Panc1 (cell line): ENCODE data around the gene ITGA11. TPM values are rescaled to one million over a fixed set of nuclear protein-coding genes. Genes with fewer than 3 reads are reported as not detected.

Experiments
- ATAC-seq: fragments of 200-7000 bp; cut with Tn5 transposase; 2 replicates; pipeline ENCODE4 v1.9.1; 2020; ENCODE audit warnings: mild to moderate bottlenecking, moderate library complexity
- BruUV-seq: library from RNA; stranded (reverse); fragments of 400-500 nt; replicated peaks from 2 replicates; lab custom pipeline; 2021; lab: Mats Ljungman, UMichigan
- CTCF ChIA-PET: fragments of 300-600 bp; sonication (Branson Sonifier 250); formaldehyde crosslinking; loops from one replicate; lab custom pipeline; 2022; ENCODE audit warnings: antibody characterized with exemption; lab: Charles Lee
- POLR2A ChIA-PET: fragments of 300-600 bp; sonication (Branson Sonifier 250); formaldehyde crosslinking; loops from one replicate; lab custom pipeline; 2022; ENCODE audit warnings: antibody characterized with exemption; lab: Charles Lee
- DNase-seq: peaks from one replicate; pipeline ENCODE4 v3.0.0-alpha.2; 2010; ENCODE audit warnings: low read depth, low spot score
- H3K27ac ChIP-seq: 2 replicates; pipeline ENCODE4 v1.5.1; 2011; ENCODE audit warnings: mild to moderate bottlenecking, low read length, inconsistent platforms
- H3K27me3 ChIP-seq: fragments of 200-500 bp; sonication (Bioruptor generic); 2 replicates; pipeline ENCODE4 v1.6.0; 2014; ENCODE audit warnings: low read length, inconsistent platforms; ENCODE audit not compliant: control insufficient read depth, insufficient read depth
- H3K36me3 ChIP-seq: fragments of 200-500 bp; sonication (Bioruptor generic); 2 replicates; pipeline ENCODE4 v1.5.1; 2014; ENCODE audit warnings: inconsistent platforms, mild to moderate bottlenecking, low read length, moderate library complexity; ENCODE audit not compliant: control insufficient read depth, insufficient read depth
- H3K4me1 ChIP-seq: 2 replicates; pipeline ENCODE4 v1.5.1; 2011; ENCODE audit warnings: inconsistent platforms, mild to moderate bottlenecking, low read length, moderate library complexity; ENCODE audit not compliant: control insufficient read depth, insufficient read depth
- H3K4me3 ChIP-seq, 2 experiments: 2 replicates each; pipeline ENCODE4 v1.5.1; 2011 to 2012; ENCODE audit warnings: low read depth in 2 of 2, low read length in 2 of 2, mild to moderate bottlenecking in 2 of 2, inconsistent platforms in 1 of 2, moderate library complexity in 1 of 2
- H3K9me3 ChIP-seq: fragments of 200-500 bp; sonication (Bioruptor generic); 2 replicates; pipeline ENCODE4 v1.5.1; 2014; ENCODE audit warnings: low read depth, mild to moderate bottlenecking, inconsistent platforms, low read length, moderate library complexity; ENCODE audit not compliant: control insufficient read depth, insufficient read depth
- CTCF ChIP-seq: fragments of 450-650 bp; IDR thresholded peaks from 2 replicates; pipeline ENCODE4 v1.5.1; 2017; ENCODE audit warnings: mild to moderate bottlenecking
- POLR2AphosphoS5 ChIP-seq: IDR thresholded peaks from 2 replicates; pipeline ENCODE4 v1.6.1; 2012; ENCODE audit warnings: mild to moderate bottlenecking, low read depth, low read length, moderate library complexity
- REST ChIP-seq, 2 experiments: IDR thresholded peaks; 2 replicates each; pipeline ENCODE4 v1.6.1; 2011 to 2012; ENCODE audit warnings: low read depth in 2 of 2, control low read depth in 1 of 2, low read length in 1 of 2, mild to moderate bottlenecking in 1 of 2, moderate library complexity in 1 of 2; ENCODE audit not compliant: insufficient read depth in 1 of 2
- SIN3A ChIP-seq: IDR thresholded peaks from 2 replicates; pipeline ENCODE4 v1.6.1; 2012; ENCODE audit warnings: low read depth, mild to moderate bottlenecking, low read length, moderate library complexity, borderline replicate concordance; ENCODE audit not compliant: insufficient read depth
- TCF7L2 ChIP-seq: IDR thresholded peaks from 2 replicates; pipeline ENCODE4 v1.6.1; 2011; ENCODE audit warnings: mild to moderate bottlenecking, low read depth, low read length, inconsistent platforms
- in situ Hi-C: cut with HindIII; loops from 2 replicates; pipeline ENCODE4 v1.10.0; 2016; ENCODE audit warnings: low sequenced_read_pairs, low pct_unique_long_range_greater_than_20kb
- intact Hi-C: fragments of 100-400 bp; cut with micrococcal nuclease; formaldehyde crosslinking; loops from one replicate; pipeline ENCODE4 v1.10.0; 2022; ENCODE audit not compliant: unreplicated experiment
- total RNA-seq: library from RNA; stranded (reverse); gene quantifications from one replicate; pipeline ENCODE4 v1.2.1, GENCODE V29; 2021; ENCODE audit not compliant: unreplicated experiment

Gene ITGA11
- total RNA-seq, 1 experiment from 2014 or later = 0.28 TPM

GRCh38 chr15:68444336-68444735, 12.4 kb upstream of the ITGA11 start:
- in situ Hi-C loops = no loop called here
- no TSS peak for BruUV-seq
- DNase-seq = no peak
- TF ChIP-seq CTCF = no peak
- no peak for TF ChIP-seq REST (IDR thresholded peaks at IDR 0.05; ENCODE audit: insufficient read depth in 1 of 2, low read depth in 2 of 2, low read length in 1 of 2)
- no peak for TF ChIP-seq TCF7L2
- no peak for TF ChIP-seq SIN3A
- TF ChIP-seq POLR2AphosphoS5 = no peak
- no peaks in the 10 kb centered on the region for H3K36me3 ChIP-seq
- ChIA-PET CTCF (no interaction called here), POLR2A (no interaction called here)
- ATAC-seq = no peak
- peaks cover 16% of the 10 kb centered on the region for H3K27me3 ChIP-seq
- H3K4me3 ChIP-seq = no peak overlapping the region
- H3K4me1 ChIP-seq = no peaks in the 10 kb centered on the region
- no peak overlapping the region for H3K27ac ChIP-seq
- intact Hi-C loops = no loop called here
- H3K9me3 ChIP-seq = no peaks in the 10 kb centered on the region

- Histone ChIP-seq H3K27ac (no peak overlapping the region), H3K27me3 (peaks cover 19% of the 10 kb centered on the region), H3K4me1 (no peaks in the 10 kb centered on the region), H3K9me3 (no peaks in the 10 kb centered on the region), H3K4me3 (no peak overlapping the region), H3K36me3 (no peaks in the 10 kb centered on the region)
- TF ChIP-seq REST (IDR thresholded peaks at IDR 0.05; ENCODE audit: insufficient read depth in 1 of 2, low read depth in 2 of 2, low read length in 1 of 2) (no peak), CTCF (no peak), POLR2AphosphoS5 (no peak), SIN3A (no peak), TCF7L2 (no peak)
- intact Hi-C loops (no loop called here), in situ Hi-C loops (no loop called here)
- BruUV-seq = no TSS peak
- POLR2A ChIA-PET = no interaction called here
- no peak for ATAC-seq
- DNase-seq = no peak
- CTCF ChIA-PET = interaction anchor here (0.6 kb wide), 1 partner anchor 328 kb away, joined by 3 read pairs; no protein-coding TSS in a partner anchor
Measured at GRCh38 chr15:68442903-68443302, 10.9 kb upstream of the ITGA11 start.
